ENCODE measurements around the gene MTHFD2.
A peak's percentile ranks its signal among the peaks of the same experiment; 100 is the strongest.

MTHFD2 gene

DNA sequence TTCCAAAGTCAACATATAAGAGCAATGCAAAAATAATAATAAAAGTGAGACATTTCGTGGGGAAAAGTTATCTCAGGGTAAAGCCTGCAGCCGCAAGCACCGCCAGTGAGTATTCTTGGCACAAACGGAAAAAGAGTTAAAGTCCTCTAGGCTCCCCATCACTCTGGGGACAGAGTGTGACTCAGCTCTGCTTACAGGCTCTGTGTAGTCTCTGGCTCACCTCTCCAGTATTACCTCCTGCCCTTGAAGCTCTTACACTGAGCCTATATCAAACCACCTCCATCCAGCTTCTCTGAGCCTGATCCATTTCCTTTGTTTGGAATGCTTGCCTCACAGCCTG lies 55.5 kb downstream of the MTHFD2 start:
- H3K9me3 Mint-ChIP-seq: no peaks in the 10 kb centered on the region
- no peak overlapping the region for H3K4me3 Mint-ChIP-seq
- H3K36me3 Mint-ChIP-seq (ENCODE audit: low read depth): no peaks in the 10 kb centered on the region
- no peaks in the 10 kb centered on the region for H3K27me3 Mint-ChIP-seq (ENCODE audit: low read depth)
- H3K27ac Mint-ChIP-seq: no peak overlapping the region
- H3K4me1 Mint-ChIP-seq (ENCODE audit: low read depth): peaks cover 2% of the 10 kb centered on the region

DNA sequence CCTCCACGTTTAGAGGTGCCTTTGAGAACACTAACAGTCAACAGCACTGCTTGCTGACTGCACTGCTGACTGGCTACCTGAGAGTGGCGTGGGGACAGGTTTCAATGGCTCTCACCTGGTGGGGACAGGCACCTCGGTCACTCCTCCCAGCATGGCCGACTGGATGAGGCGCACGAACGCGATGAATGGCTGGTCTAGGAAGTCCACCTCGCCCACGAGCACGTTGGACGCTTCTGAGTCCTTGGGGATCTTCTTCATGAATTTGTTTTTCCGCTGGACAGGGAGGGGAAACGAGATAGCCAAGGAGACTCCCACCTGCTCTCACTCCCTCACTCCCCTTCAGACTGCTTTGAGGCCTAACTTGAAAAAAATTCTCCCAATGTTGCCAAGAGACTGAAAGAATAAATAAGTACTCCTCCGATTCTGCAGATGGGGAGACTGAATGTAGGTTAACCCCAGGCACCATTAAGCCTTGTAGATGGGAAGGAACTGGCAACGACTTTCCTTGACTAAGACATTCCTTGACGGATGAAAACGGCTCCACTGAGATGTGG lies 57.3 kb downstream of the MTHFD2 start:
- no peaks in the 10 kb centered on the region for H3K9me3 Mint-ChIP-seq
- H3K27me3 Mint-ChIP-seq (ENCODE audit: low read depth): no peaks in the 10 kb centered on the region
- no peaks in the 10 kb centered on the region for H3K36me3 Mint-ChIP-seq (ENCODE audit: low read depth)
- H3K4me3 Mint-ChIP-seq: no peak overlapping the region
- no peaks in the 10 kb centered on the region for H3K4me1 Mint-ChIP-seq (ENCODE audit: low read depth)
- H3K27ac Mint-ChIP-seq: no peak overlapping the region

DNA sequence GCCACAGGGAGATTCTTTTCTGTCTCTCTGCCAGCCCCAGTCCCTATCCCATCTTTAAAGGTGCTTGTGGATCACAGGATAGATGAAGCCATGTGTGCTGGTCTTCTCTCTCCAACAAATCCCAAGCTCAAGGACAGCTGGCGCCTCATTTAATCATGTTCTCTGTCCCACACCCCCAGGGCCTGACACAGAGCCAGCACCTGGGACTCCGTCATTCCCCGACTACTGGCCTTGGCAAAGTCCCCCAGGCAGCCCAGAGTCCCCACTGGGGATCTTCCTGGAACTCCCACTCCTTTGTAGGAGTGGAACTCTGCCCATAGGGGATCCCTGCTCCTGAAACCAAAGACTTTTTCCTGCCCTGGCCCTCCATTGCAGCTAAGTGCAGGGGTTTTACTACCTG lies 60.8 kb downstream of the MTHFD2 start:
- Mint-ChIP-seq H3K27ac (no peak overlapping the region), H3K27me3 (ENCODE audit: low read depth) (no peaks in the 10 kb centered on the region), H3K4me3 (no peak overlapping the region), H3K36me3 (ENCODE audit: low read depth) (peaks cover 1% of the 10 kb centered on the region), H3K9me3 (no peaks in the 10 kb centered on the region), H3K4me1 (ENCODE audit: low read depth) (no peaks in the 10 kb centered on the region)

DNA sequence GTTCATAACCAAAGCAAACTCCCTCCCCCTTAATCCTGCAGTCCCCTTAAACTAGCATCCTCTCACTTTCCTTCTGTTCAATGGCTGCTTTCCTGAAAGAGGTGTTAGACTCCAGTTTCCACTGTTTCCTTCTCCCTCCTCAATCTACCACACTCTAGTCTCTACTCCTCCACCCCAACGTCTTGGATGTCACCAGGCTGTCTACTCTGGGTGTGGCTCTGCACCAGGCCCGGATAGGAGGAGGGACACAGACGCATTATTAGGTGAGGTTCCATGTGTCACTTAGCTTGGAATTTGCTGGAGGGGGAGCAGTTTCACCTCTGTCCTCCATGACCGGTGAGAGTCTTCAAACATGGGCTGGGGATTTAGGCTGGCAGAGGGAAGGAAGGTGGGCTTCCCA lies 61.3 kb downstream of the MTHFD2 start:
- H3K4me1 Mint-ChIP-seq (ENCODE audit: low read depth): no peaks in the 10 kb centered on the region
- H3K27me3 Mint-ChIP-seq (ENCODE audit: low read depth): no peaks in the 10 kb centered on the region
- peaks cover 1% of the 10 kb centered on the region for H3K36me3 Mint-ChIP-seq (ENCODE audit: low read depth)
- no peak overlapping the region for H3K27ac Mint-ChIP-seq
- no peak overlapping the region for H3K4me3 Mint-ChIP-seq
- H3K9me3 Mint-ChIP-seq: no peaks in the 10 kb centered on the region

DNA sequence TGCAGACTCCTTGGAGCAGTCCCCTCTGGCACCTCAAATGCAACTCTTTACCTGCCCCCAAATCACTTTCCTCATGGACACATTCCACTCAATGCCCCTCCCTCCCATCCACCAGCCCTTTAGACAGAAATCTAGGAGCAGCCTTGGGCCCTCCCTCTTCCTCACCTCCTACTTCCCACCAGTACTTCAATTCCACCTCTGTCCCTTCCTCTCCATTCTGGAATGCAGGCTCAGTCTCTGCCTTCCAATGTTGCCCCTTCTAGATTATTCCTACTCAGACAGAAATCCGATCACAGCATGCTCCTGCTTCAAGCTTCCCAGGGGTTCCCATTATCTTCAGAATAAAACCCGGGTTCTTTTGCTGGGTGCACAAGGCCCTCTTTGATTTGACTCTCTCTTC lies 62.1 kb downstream of the MTHFD2 start:
- Mint-ChIP-seq H3K27me3 (ENCODE audit: low read depth) (no peaks in the 10 kb centered on the region), H3K4me1 (ENCODE audit: low read depth) (no peaks in the 10 kb centered on the region), H3K36me3 (ENCODE audit: low read depth) (peaks cover 1% of the 10 kb centered on the region), H3K4me3 (no peak overlapping the region), H3K9me3 (no peaks in the 10 kb centered on the region), H3K27ac (no peak overlapping the region)

DNA sequence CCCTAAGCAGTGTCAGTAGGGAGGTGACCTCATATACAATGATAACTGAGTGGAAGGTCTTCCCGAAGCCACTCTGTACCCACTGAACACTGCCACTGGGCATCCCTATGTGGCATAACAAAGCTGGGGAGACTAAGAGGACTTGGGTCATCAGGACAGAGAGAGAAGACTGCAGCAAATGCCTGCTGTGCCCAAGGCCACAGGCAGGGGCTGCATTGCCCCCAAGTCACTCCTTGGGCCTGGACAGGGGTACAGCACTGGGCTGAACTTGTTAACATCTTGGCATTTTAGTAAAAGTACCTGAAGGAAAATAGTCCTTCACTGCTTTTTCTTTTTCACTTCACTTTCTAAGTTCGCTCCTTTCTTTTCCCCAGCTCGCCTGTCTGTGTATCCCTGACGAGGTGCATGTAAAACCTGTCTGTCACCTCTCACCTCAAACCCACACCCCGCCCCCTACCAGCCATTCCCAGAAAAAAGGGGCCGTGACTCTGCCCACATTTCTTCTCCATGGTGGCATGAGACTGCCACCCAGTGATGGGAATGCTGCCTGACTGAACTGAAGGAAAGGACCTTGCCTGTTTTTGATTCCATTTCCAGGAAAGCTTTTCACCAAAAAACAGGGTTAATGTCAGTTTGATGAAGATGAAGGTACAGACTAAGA lies 62.9 kb downstream of the MTHFD2 start:
- H3K9me3 Mint-ChIP-seq: no peaks in the 10 kb centered on the region
- H3K4me3 Mint-ChIP-seq: no peak overlapping the region
- peaks cover 1% of the 10 kb centered on the region for H3K36me3 Mint-ChIP-seq (ENCODE audit: low read depth)
- no peak overlapping the region for H3K27ac Mint-ChIP-seq
- H3K4me1 Mint-ChIP-seq (ENCODE audit: low read depth): peaks cover 2% of the 10 kb centered on the region
- no peaks in the 10 kb centered on the region for H3K27me3 Mint-ChIP-seq (ENCODE audit: low read depth)

DNA sequence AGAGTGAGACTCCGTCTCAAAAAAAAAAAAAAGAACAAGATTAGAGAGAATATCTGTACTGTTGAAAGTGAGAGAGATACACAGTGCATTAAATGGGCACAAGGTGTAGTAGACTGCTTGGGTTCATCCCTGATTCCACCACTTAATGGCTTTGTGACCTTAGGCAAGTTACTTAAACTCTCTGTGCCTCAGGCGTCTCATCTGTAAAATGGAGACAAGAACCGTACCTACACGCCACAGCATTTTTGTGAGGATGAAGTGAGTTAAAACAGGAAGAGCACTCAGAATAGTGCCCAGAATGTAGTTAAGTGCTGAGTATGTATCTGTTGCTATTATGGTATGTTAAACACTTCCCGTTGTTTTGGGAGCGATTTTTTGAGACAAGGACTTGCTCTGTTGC lies 64.3 kb downstream of the MTHFD2 start:
- peaks cover 1% of the 10 kb centered on the region for H3K36me3 Mint-ChIP-seq (ENCODE audit: low read depth)
- H3K9me3 Mint-ChIP-seq: no peaks in the 10 kb centered on the region
- no peak overlapping the region for H3K27ac Mint-ChIP-seq
- H3K27me3 Mint-ChIP-seq (ENCODE audit: low read depth): no peaks in the 10 kb centered on the region
- H3K4me1 Mint-ChIP-seq (ENCODE audit: low read depth): peaks cover 8% of the 10 kb centered on the region
- H3K4me3 Mint-ChIP-seq: no peak overlapping the region

DNA sequence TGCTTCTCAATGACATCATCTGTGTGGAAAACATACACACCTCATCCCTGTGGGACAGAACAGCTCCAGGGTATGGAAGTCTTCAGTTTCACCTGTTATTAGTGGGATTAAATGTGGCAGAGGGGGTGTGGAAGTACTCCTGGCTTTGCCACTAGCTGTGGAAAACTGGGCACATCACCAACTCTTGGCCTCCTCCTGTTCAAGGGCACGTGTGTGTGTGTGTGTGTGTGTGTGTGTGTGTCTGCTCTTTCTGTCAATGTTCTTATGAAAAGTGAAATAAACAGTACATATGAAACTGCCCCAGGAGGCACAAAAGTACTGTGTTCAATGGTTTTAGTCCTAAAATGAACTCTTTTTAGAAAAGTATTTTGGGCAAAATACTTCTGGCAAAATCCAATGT lies 65.9 kb downstream of the MTHFD2 start:
- Mint-ChIP-seq H3K27me3 (ENCODE audit: low read depth) (no peaks in the 10 kb centered on the region), H3K4me1 (ENCODE audit: low read depth) (peaks cover 8% of the 10 kb centered on the region), H3K4me3 (no peak overlapping the region), H3K27ac (no peak overlapping the region), H3K9me3 (no peaks in the 10 kb centered on the region), H3K36me3 (ENCODE audit: low read depth) (peaks cover 1% of the 10 kb centered on the region)

DNA sequence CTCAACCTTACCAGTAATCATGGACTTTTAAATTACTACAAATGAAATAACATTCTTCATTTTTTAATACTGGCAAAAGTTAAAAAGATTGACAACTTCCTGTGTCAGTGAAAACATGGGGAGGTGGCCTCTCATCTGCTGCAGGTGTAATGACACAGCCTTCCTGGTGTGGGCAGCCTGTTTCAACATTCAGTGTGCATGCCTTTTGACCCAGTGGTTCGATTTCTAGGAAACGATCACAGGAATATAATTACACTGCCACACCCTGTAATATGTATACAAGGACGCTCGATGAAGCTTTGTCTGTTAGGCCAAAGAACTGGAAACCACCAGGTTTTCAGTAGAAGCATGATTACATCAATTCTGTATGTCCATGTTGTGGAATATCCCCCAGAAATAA lies 68.7 kb downstream of the MTHFD2 start:
- Mint-ChIP-seq H3K27ac (peak overlapping the region; percentile 83), H3K9me3 (no peaks in the 10 kb centered on the region), H3K4me3 (peak overlapping the region; percentile 33), H3K4me1 (ENCODE audit: low read depth) (peaks cover 8% of the 10 kb centered on the region), H3K36me3 (ENCODE audit: low read depth) (no peaks in the 10 kb centered on the region), H3K27me3 (ENCODE audit: low read depth) (no peaks in the 10 kb centered on the region)
